Measurements from ENCODE around the gene ELK3.

ELK3 gene

GRCh38 chr12:96146747-96147146 lies 47.4 kb upstream of the ELK3 start:
- no peak for TF ChIP-seq OVOL3 (tag by site-specific recombination; IDR thresholded peaks at IDR 0.05)
- TF ChIP-seq ZNF501 (tag by site-specific recombination; IDR thresholded peaks at IDR 0.05), result no peak
- TF ChIP-seq ZNF114 (tag by site-specific recombination; IDR thresholded peaks at IDR 0.05), result no peak
- no peak for TF ChIP-seq ZNF626 (tag by site-specific recombination; IDR thresholded peaks at IDR 0.05)
- no peak for TF ChIP-seq KLF17 (tag by site-specific recombination; IDR thresholded peaks at IDR 0.05)
- TF ChIP-seq GFI1B (tag by site-specific recombination; IDR thresholded peaks at IDR 0.05), result no peak
- TF ChIP-seq ZNF837 (tag by site-specific recombination; IDR thresholded peaks at IDR 0.05), result no peak
- no peak for TF ChIP-seq GLIS1 (tag by site-specific recombination; IDR thresholded peaks at IDR 0.05)
- TF ChIP-seq ZNF423 (tag by site-specific recombination; IDR thresholded peaks at IDR 0.05), result no peak
- no peak for TF ChIP-seq ZSCAN30 (tag by site-specific recombination; IDR thresholded peaks at IDR 0.05)
- TF ChIP-seq ZNF184 (tag by site-specific recombination; IDR thresholded peaks at IDR 0.05), result no peak
- no peak for TF ChIP-seq ZNF792 (tag by site-specific recombination; IDR thresholded peaks at IDR 0.05)
- TF ChIP-seq ZNF311 (tag by site-specific recombination; IDR thresholded peaks at IDR 0.05; ENCODE audit: borderline replicate concordance), result no peak
- no peak for TF ChIP-seq ZEB2 (tag by site-specific recombination; IDR thresholded peaks at IDR 0.05)
- TF ChIP-seq ZNF518A (tag by site-specific recombination; conservative IDR thresholded peaks at IDR 0.05; ENCODE audit: low read depth), result no peak
- Histone ChIP-seq H3K4me1 (ENCODE audit: control insufficient read depth, insufficient read depth, low read length) (no peaks in the 10 kb centered on the region), H3K36me3 (ENCODE audit: control insufficient read depth in 2 of 2, insufficient read depth in 1 of 2, low read length in 2 of 2) (no peaks in the 10 kb centered on the region), H3K9me3 (ENCODE audit: control insufficient read depth, insufficient read depth, low read depth, low read length) (no peaks in the 10 kb centered on the region), H3K4me3 (ENCODE audit: low read depth, low read length) (no peak overlapping the region), H3K27ac (ENCODE audit: extremely low read depth, low read depth, low read length) (no peak overlapping the region)
- POLR2A ChIA-PET, result no interaction called here
- CTCF ChIA-PET, result interaction anchor here (0.9 to 1.2 kb wide), 2 partner anchors 76 to 148 kb away, joined by 3 read pairs; no protein-coding TSS in a partner anchor

- POLR2A ChIA-PET, result no interaction called here
- no peaks in the 10 kb centered on the region for H3K4me1 ChIP-seq (ENCODE audit: control insufficient read depth, insufficient read depth, low read length)
- no peak overlapping the region for H3K4me3 ChIP-seq (ENCODE audit: low read depth, low read length)
- H3K9me3 ChIP-seq (ENCODE audit: control insufficient read depth, insufficient read depth, low read depth, low read length), result no peaks in the 10 kb centered on the region
- H3K36me3 ChIP-seq (ENCODE audit: control insufficient read depth in 2 of 2, insufficient read depth in 1 of 2, low read length in 2 of 2), result no peaks in the 10 kb centered on the region
- CTCF ChIA-PET, result no interaction called here
- no peak overlapping the region for H3K27ac ChIP-seq (ENCODE audit: extremely low read depth, low read depth, low read length)
- TF ChIP-seq ZNF660 (tag by site-specific recombination; IDR thresholded peaks at IDR 0.05) (no peak), ZNF473 (tag by site-specific recombination; IDR thresholded peaks at IDR 0.05) (no peak), ZNF664 (tag by site-specific recombination; IDR thresholded peaks at IDR 0.05) (no peak), ZBTB49 (tag by site-specific recombination; IDR thresholded peaks at IDR 0.05; ENCODE audit: low read depth) (no peak), GLIS2 (tag by site-specific recombination; IDR thresholded peaks at IDR 0.05) (no peak), ZNF561 (tag by site-specific recombination; IDR thresholded peaks at IDR 0.05; ENCODE audit: borderline replicate concordance) (no peak), ZSCAN18 (tag by site-specific recombination; IDR thresholded peaks at IDR 0.05) (no peak), ZIC2 (tag by site-specific recombination; IDR thresholded peaks at IDR 0.05) (peak; percentile 67), ZNF211 (tag by site-specific recombination; IDR thresholded peaks at IDR 0.05; ENCODE audit: low read depth) (peak; percentile 58; the same call in 1 of the 2 replicates), ZNF416 (tag by site-specific recombination; IDR thresholded peaks at IDR 0.05) (no peak), IKZF3 (tag by site-specific recombination; IDR thresholded peaks at IDR 0.05) (no peak), ZNF132 (tag by site-specific recombination; IDR thresholded peaks at IDR 0.05; ENCODE audit: borderline replicate concordance) (no peak)
These were observed 43.7 kb upstream of the ELK3 start for GRCh38 chr12:96150442-96150841.

Data from HEK293 (cell line).